Measurements from ENCODE around the gene CDK16.

GRCh38 chrX:47227334-47227583 lies 8.8 kb downstream of the CDK16 start:
- TF ChIP-seq CTCF (IDR thresholded peaks at IDR 0.05): no peak
- no peak for TF ChIP-seq ZFX (IDR thresholded peaks at IDR 0.05; ENCODE audit: borderline replicate concordance)
